GM23338 (cell line): ENCODE measurements around the gene RASSF7.

ENCODE experiments used
- EZH2 ChIP-seq: fragments of 200-600 bp; sonication (generic); IDR thresholded peaks from one replicate; pipeline ENCODE4 v1.8.0; 2017; ENCODE audit warnings: antibody characterized with exemption, mild to moderate bottlenecking, low read depth; ENCODE audit not compliant: unreplicated experiment
- POLR2AphosphoS5 ChIP-seq: IDR thresholded peaks from 2 replicates; pipeline ENCODE4 v1.6.1; 2016; ENCODE audit warnings: antibody characterized with exemption, low read depth
- TF ChIP-seq, protein P1 (sequence below), 2 experiments: fragments of 200-600 bp in 1 of 2; sonication (generic) in 1 of 2; conservative IDR thresholded peaks; 2 replicates each; pipeline versions ENCODE4 v1.5.1 to v1.6.1; 2016 to 2017; ENCODE audit warnings: antibody characterized with exemption in 2 of 2, low read depth in 2 of 2, mild to moderate bottlenecking in 2 of 2, moderate library complexity in 1 of 2

DNA sequence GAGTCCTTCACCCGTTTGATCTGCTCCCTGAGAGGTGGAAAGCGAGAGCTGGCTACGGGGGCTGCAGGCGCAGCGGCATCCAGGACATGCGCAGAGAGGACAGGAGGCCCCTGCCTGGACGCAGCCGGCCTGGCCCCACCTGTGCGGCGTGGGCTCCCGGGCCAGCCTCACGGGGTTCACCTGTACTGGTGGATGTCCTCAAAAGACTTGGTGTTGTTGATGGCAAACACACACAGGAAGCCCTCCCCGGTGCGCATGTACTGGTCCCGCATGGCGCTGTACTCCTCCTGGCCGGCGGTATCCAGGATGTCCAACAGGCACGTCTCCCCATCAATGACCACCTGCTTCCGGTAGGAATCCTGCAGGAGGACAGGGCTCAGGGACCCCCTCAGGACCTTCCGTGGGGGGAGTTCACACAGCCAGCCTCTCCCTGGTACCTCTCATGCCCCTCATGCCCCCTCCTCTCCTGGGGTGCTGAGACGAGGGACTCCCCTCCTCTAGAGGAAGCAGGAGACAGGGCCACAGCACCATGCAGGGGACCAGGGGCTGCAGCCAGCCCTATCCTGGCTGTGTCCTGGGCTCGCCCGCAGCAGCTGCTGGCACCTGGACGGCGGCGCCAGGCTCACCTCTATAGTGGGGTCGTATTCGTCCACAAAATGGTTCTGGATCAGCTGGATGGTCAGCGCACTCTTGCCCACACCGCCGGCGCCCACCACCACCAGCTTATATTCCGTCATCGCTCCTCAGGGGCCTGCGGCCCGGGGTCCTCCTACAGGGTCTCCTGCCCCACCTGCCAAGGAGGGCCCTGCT lies 27.0 kb upstream of the RASSF7 start:
- no peak for TF ChIP-seq EZH2
- TF ChIP-seq, protein P1, sequence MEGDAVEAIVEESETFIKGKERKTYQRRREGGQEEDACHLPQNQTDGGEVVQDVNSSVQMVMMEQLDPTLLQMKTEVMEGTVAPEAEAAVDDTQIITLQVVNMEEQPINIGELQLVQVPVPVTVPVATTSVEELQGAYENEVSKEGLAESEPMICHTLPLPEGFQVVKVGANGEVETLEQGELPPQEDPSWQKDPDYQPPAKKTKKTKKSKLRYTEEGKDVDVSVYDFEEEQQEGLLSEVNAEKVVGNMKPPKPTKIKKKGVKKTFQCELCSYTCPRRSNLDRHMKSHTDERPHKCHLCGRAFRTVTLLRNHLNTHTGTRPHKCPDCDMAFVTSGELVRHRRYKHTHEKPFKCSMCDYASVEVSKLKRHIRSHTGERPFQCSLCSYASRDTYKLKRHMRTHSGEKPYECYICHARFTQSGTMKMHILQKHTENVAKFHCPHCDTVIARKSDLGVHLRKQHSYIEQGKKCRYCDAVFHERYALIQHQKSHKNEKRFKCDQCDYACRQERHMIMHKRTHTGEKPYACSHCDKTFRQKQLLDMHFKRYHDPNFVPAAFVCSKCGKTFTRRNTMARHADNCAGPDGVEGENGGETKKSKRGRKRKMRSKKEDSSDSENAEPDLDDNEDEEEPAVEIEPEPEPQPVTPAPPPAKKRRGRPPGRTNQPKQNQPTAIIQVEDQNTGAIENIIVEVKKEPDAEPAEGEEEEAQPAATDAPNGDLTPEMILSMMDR (conservative IDR thresholded peaks at IDR 0.05; ENCODE audit: low read depth in 2 of 2): no peak
- TF ChIP-seq POLR2AphosphoS5: no peak
